Right atrium auricular region (tissue), 2 donors: ENCODE data around the gene AQP6. TPM values are rescaled to one million over a fixed set of nuclear protein-coding genes. Genes with fewer than 3 reads are reported as not detected.
"Not testable (repeated sequence)": the region's sequence is repeated elsewhere in the genome, so short reads cannot be mapped to it uniquely, and the experiment has no call there.

ENCODE experiments used
- DNase-seq: peaks from one replicate; pipeline ENCODE4 v3.0.0-alpha.2; 2019; ENCODE audit warnings: low spot score
- H3K27ac ChIP-seq, 2 donors: fragments of 200-600 bp; sonication (generic); 1 replicate in 1 of 2; 2 replicates in 1 of 2; pipeline ENCODE4 v1.5.1; 2016 to 2019
- H3K27me3 ChIP-seq, 2 donors: fragments of 200-600 bp; sonication (generic); one replicate each; pipeline versions ENCODE4 v1.5.1 to v1.6.0; 2017 to 2019
- H3K36me3 ChIP-seq: fragments of 200-600 bp; sonication (generic); one replicate; pipeline ENCODE4 v1.5.1; 2016
- H3K4me1 ChIP-seq, 2 donors: fragments of 200-600 bp; sonication (generic); one replicate each; pipeline versions ENCODE4 v1.5.1 to v1.6.0; 2017 to 2019
- H3K4me3 ChIP-seq, 2 donors: fragments of 200-600 bp; sonication (generic); 1 replicate in 1 of 2; 2 replicates in 1 of 2; pipeline ENCODE4 v1.5.1; 2017 to 2019; ENCODE audit warnings: mild to moderate bottlenecking in 1 of 2, moderate library complexity in 1 of 2
- H3K9me3 ChIP-seq, 2 donors: fragments of 200-600 bp; sonication (generic); one replicate each; pipeline ENCODE4 v1.5.1; 2019
- CTCF ChIP-seq, 2 donors: fragments of 200-600 bp; sonication (generic); IDR thresholded peaks; one replicate each; pipeline ENCODE4 v1.5.1; 2019; ENCODE audit warnings: antibody characterized with exemption in 2 of 2
- total RNA-seq, 2 donors: library from RNA; depleted of rRNA; stranded (reverse); fragments of >200 nt; gene quantifications; one replicate each; pipeline ENCODE4 v1.1.0, GENCODE V29; 2016

AQP6 gene
- total RNA-seq, 2 donors from 2014 or later = 0.08 TPM; not detected in 1

DNA sequence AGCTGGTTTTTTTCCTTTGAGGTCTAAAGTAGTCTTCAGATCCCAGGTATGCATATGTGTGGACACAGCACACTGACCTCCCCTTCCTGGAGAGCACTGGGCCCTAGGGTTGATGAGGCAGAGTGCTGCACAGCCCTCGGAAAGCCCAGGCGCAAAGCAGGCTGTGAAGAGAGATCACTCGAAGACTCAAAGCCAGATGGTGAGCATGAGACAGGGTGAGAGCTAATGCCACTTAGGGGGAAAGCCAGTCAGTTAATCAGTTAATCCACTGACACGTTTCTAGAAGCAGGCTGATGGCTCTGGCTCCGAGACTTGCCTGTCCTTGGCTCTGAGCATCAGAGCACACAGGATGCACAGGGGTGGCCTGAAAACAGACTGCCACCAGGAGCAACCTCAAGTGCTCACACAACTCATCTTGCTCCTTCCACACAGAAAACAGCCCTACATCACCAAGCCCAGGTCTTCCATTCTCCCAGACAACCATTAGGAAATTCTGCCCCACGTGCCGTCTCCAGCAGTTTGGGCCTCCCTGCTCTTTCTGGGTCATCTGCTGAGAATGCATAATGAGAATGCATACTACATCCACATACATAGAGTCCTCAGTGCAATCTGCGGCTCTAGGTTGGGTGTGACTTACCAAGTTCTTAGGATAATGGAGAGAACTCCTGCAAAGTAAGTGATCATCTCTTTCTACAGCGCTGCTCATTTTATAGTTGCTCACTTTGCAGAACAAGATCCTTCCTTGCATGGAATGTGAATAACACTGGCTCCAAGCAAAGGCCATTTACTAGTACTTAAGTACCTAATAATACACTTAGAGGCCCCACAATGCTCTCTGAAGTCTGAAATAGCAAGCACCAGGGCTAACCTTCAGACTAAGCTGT is 12.0 kb downstream of the AQP6 start:
- no peak for DNase-seq
- Histone ChIP-seq H3K36me3 (no peaks in the 10 kb centered on the region), H3K4me1 (peaks cover 0 to 6% of the 10 kb centered on the region in 2 donors), H3K27me3 (no peaks in the 10 kb centered on the region), H3K4me3 (no peak overlapping the region), H3K9me3 (no peaks in the 10 kb centered on the region), H3K27ac (no peak overlapping the region)
- TF ChIP-seq CTCF (IDR thresholded peaks at IDR 0.05) = no peak

DNA sequence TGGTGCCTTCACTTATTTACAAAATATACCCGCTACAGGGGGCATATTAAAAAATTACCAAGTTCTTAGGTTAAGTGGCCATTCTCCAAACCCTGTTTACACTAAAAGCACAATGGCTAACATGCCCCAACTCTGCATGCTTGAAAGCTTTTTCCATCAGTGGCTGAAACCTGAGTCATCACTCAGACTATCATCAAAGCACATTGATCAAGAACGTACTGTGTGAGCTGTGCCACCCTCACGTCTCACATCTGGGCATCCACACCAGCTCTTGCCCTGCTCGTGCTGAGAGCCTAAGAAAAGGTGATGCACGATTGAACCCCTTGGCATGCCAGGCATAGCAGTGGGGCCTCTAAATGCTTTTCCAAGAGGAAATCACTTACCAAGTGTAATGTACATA is 13.2 kb downstream of the AQP6 start:
- no peak for DNase-seq
- Histone ChIP-seq H3K4me3 (no peak overlapping the region), H3K36me3 (no peaks in the 10 kb centered on the region), H3K9me3 (no peaks in the 10 kb centered on the region), H3K27ac (no peak overlapping the region), H3K27me3 (no peaks in the 10 kb centered on the region), H3K4me1 (peaks cover 0 to 6% of the 10 kb centered on the region in 2 donors)
- TF ChIP-seq CTCF (IDR thresholded peaks at IDR 0.05) = no peak

GRCh38 chr12:49986476-49986875 is 13.7 kb downstream of the AQP6 start:
- not testable (repeated sequence) for DNase-seq

DNA sequence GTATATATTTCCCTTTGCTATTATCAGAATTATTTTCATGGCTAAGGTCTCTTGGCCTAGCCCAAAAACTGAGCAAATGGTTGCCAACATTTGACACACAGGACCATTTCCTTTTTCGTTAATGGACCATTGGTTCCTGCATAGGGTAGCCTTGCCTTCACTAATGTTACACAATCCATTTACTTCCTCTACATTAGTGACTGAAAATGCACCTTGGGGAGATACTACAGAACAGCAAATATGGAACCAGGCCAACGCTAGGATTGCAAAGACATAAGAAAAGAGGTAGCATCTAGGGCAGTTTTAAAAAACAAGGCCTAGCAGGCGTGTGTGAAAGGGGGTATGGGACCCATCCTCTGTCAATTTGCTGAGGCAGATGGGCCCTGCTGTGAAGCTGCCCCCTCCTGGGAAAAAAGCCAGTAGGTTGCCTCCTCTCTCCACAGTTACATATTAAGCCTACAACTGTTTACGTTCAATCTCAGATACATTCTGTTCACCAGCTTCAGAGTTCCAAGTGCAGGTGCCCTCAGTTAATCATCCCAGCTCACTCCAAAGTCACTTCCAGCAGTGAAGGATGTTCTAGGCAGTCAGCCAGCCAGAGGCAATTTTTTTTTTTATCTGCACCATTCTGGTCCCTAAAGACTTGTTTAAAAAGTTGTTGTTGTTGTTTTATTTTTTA is 15.0 kb downstream of the AQP6 start:
- Histone ChIP-seq H3K4me1 (peaks cover 0 to 6% of the 10 kb centered on the region in 2 donors), H3K4me3 (no peak overlapping the region), H3K27me3 (no peaks in the 10 kb centered on the region), H3K27ac (no peak overlapping the region), H3K36me3 (peaks cover 3% of the 10 kb centered on the region), H3K9me3 (no peaks in the 10 kb centered on the region)
- no peak for TF ChIP-seq CTCF (IDR thresholded peaks at IDR 0.05)
- DNase-seq = no peak

More at GRCh38 chr12:49986476-49986875, 13.7 kb downstream of the AQP6 start:
- not testable (repeated sequence) for H3K27me3 ChIP-seq, H3K9me3 ChIP-seq, H3K36me3 ChIP-seq, H3K4me1 ChIP-seq, H3K27ac ChIP-seq, H3K4me3 ChIP-seq

- not testable (repeated sequence) for DNase-seq, H3K36me3 ChIP-seq, H3K27me3 ChIP-seq, H3K4me3 ChIP-seq, H3K9me3 ChIP-seq, H3K4me1 ChIP-seq, H3K27ac ChIP-seq
Observed at GRCh38 chr12:49989400-49989799, 16.7 kb downstream of the AQP6 start.

- no peak for TF ChIP-seq CTCF (IDR thresholded peaks at IDR 0.05)
- H3K4me3 ChIP-seq = no peak overlapping the region
- no peaks in the 10 kb centered on the region for H3K4me1 ChIP-seq
- H3K27ac ChIP-seq = no peak overlapping the region
- H3K9me3 ChIP-seq = no peaks in the 10 kb centered on the region
- H3K27me3 ChIP-seq = no peaks in the 10 kb centered on the region
- H3K36me3 ChIP-seq = peaks cover 10% of the 10 kb centered on the region
- DNase-seq = no peak
Observed at GRCh38 chr12:49990273-49990672, 17.5 kb downstream of the AQP6 start.
